GM19193 (cell line): ENCODE results near the gene TRPV6.

Experiments used
- POLR2A ChIP-seq: IDR thresholded peaks from 4 replicates; pipeline ENCODE4 v1.6.1; 2011; ENCODE audit not compliant: insufficient read depth, insufficient read length; ENCODE audit errors: extremely low read depth

The TRPV6 gene

GRCh38 chr7:142859829-142860228, 25.7 kb downstream of the TRPV6 start:
- no peak for TF ChIP-seq POLR2A

- TF ChIP-seq POLR2A, result no peak
Measured at GRCh38 chr7:142859411-142859810, 26.1 kb downstream of the TRPV6 start.

GRCh38 chr7:142857625-142858024, 27.9 kb downstream of the TRPV6 start:
- TF ChIP-seq POLR2A, result no peak

GRCh38 chr7:142856565-142857245, 28.8 kb downstream of the TRPV6 start:
- no peak for TF ChIP-seq POLR2A

- TF ChIP-seq POLR2A, result no peak
Measured at GRCh38 chr7:142855756-142856564, 29.6 kb downstream of the TRPV6 start.

- no peak for TF ChIP-seq POLR2A
Measured at GRCh38 chr7:142855114-142855743, 30.3 kb downstream of the TRPV6 start.

GRCh38 chr7:142854372-142855113, 31.0 kb downstream of the TRPV6 start, which contains the start of gene EPHB6:
Gene EPHB6 (plus strand): TSS chr7:142855076. CDS start chr7:142863228, 8,152 bp downstream.
- TF ChIP-seq POLR2A, result no peak

GRCh38 chr7:142853739-142854371, 31.7 kb downstream of the TRPV6 start:
- TF ChIP-seq POLR2A, result no peak

- TF ChIP-seq POLR2A, result no peak
Measured at GRCh38 chr7:142851919-142852318, 33.6 kb downstream of the TRPV6 start.

GRCh38 chr7:142851269-142851668, 34.3 kb downstream of the TRPV6 start:
- no peak for TF ChIP-seq POLR2A

- no peak for TF ChIP-seq POLR2A
Measured at GRCh38 chr7:142847353-142847752, 38.2 kb downstream of the TRPV6 start.

- TF ChIP-seq POLR2A, result no peak
Measured at GRCh38 chr7:142842251-142842766, 43.2 kb downstream of the TRPV6 start.

- no peak for TF ChIP-seq POLR2A
Measured at GRCh38 chr7:142838461-142839213, 46.9 kb downstream of the TRPV6 start.
